HG03135 (cell line): ENCODE measurements around the gene SRSF8.

ENCODE experiments used
- ATAC-seq: cut with Tn5 transposase; IDR thresholded peaks from one replicate; pipeline ENCODE4 v1.9.1; 2021; ENCODE audit warnings: mild to moderate bottlenecking, moderate library complexity; ENCODE audit not compliant: unreplicated experiment

The SRSF8 gene

GRCh38 chr11:95067841-95068219 lies 1.1 kb downstream of the SRSF8 start:
- ATAC-seq, result no peak

- peak; percentile 64 for ATAC-seq
Measured at GRCh38 chr11:95068549-95068948, 1.8 kb downstream of the SRSF8 start.

- ATAC-seq, result no peak
Measured at GRCh38 chr11:95070471-95070870, 3.8 kb downstream of the SRSF8 start.

- no peak for ATAC-seq
Measured at GRCh38 chr11:95072948-95073347, 6.2 kb downstream of the SRSF8 start.

- ATAC-seq, result no peak
Measured at GRCh38 chr11:95074792-95075563, 8.3 kb downstream of the SRSF8 start.

GRCh38 chr11:95076416-95076815 lies 9.7 kb downstream of the SRSF8 start:
- peak; percentile 75 for ATAC-seq

- no peak for ATAC-seq
Measured at GRCh38 chr11:95076981-95077380, 10.3 kb downstream of the SRSF8 start.

- no peak for ATAC-seq
Measured at GRCh38 chr11:95078526-95078925, 11.8 kb downstream of the SRSF8 start.

- ATAC-seq, result no peak
Measured at GRCh38 chr11:95081010-95081409, 14.3 kb downstream of the SRSF8 start.

- ATAC-seq, result no peak
Measured at GRCh38 chr11:95081412-95081811, 14.7 kb downstream of the SRSF8 start.

GRCh38 chr11:95082576-95083001 lies 15.9 kb downstream of the SRSF8 start:
- ATAC-seq, result no peak

- no peak for ATAC-seq
Measured at GRCh38 chr11:95084509-95084908, 17.8 kb downstream of the SRSF8 start.

GRCh38 chr11:95085117-95085816 lies 18.5 kb downstream of the SRSF8 start:
- ATAC-seq, result no peak

GRCh38 chr11:95086151-95086550 lies 19.4 kb downstream of the SRSF8 start:
- ATAC-seq, result no peak

GRCh38 chr11:95086836-95087570 lies 20.3 kb downstream of the SRSF8 start:
- ATAC-seq, result no peak

- peak; percentile 50 for ATAC-seq
Measured at GRCh38 chr11:95088946-95089619, 22.4 kb downstream of the SRSF8 start.

GRCh38 chr11:95089620-95090542 lies 23.2 kb downstream of the SRSF8 start, which contains the start of gene ENDOD1:
ENDOD1 (plus strand) TSS chr11:95089846; CDS start chr11:95089928, 82 bp downstream.
- ATAC-seq, result peak; percentile 84

- no peak for ATAC-seq
Measured at GRCh38 chr11:95091663-95092180, 25.0 kb downstream of the SRSF8 start.

- ATAC-seq, result no peak
Measured at GRCh38 chr11:95092549-95093324, 26.0 kb downstream of the SRSF8 start.
